Measurements from ENCODE around the gene CALHM2.

GRCh38 chr10:103469201-103469600 is 17.0 kb upstream of the CALHM2 start:
- TF ChIP-seq ZBTB21 (CRISPR knock-in tag; IDR thresholded peaks at IDR 0.05; ENCODE audit: borderline replicate concordance) (no peak), CTCF (IDR thresholded peaks at IDR 0.05) (no peak), SMAD4 (CRISPR knock-in tag; IDR thresholded peaks at IDR 0.05) (no peak)
